Lung (tissue), 12 donors: ENCODE measurements around the gene RREB1. TPM values are rescaled to one million over a fixed set of nuclear protein-coding genes. Genes with fewer than 3 reads are reported as not detected.
A peak's percentile ranks its signal among the peaks of the same experiment; 100 is the strongest.

Experiments used
- ATAC-seq: fragments of 200-7000 bp; cut with Tn5 transposase; one replicate; pipeline ENCODE4 v1.9.1; 2020; ENCODE audit warnings: moderate number of reproducible peaks; ENCODE audit not compliant: insufficient read depth, low FRiP score
- DNase-seq, 3 donors: peaks; one replicate each; pipeline ENCODE4 v3.0.0-alpha.2; 2013 to 2017
- H3K27ac ChIP-seq, 2 donors: one replicate each; pipeline ENCODE4 v1.5.1; 2013; ENCODE audit warnings: mild to moderate bottlenecking in 2 of 2, moderate library complexity in 2 of 2, control low read depth in 1 of 2, inconsistent platforms in 1 of 2, low read depth in 1 of 2, low read length in 1 of 2
- H3K27me3 ChIP-seq, 3 donors: one replicate each; pipeline ENCODE4 v1.5.1; 2013; ENCODE audit warnings: low read length in 2 of 3; ENCODE audit not compliant: control insufficient read depth in 3 of 3, insufficient read depth in 3 of 3
- H3K36me3 ChIP-seq, 4 donors: one replicate each; pipeline ENCODE4 v1.5.1; 2013; ENCODE audit warnings: low read length in 4 of 4, mild to moderate bottlenecking in 1 of 4, moderate library complexity in 1 of 4; ENCODE audit not compliant: control insufficient read depth in 4 of 4, insufficient read depth in 4 of 4
- H3K4me1 ChIP-seq, 5 donors: one replicate each; pipeline ENCODE4 v1.5.1; 2013; ENCODE audit warnings: low read length in 5 of 5, mild to moderate bottlenecking in 2 of 5, moderate library complexity in 1 of 5; ENCODE audit not compliant: control insufficient read depth in 5 of 5, insufficient read depth in 5 of 5
- H3K4me3 ChIP-seq: one replicate; pipeline ENCODE4 v1.5.1; 2013; ENCODE audit warnings: mild to moderate bottlenecking, control low read depth, moderate library complexity
- H3K9ac ChIP-seq, 2 donors: one replicate each; pipeline ENCODE4 v1.5.1; 2013; ENCODE audit warnings: low read length in 2 of 2, control low read depth in 1 of 2; ENCODE audit not compliant: insufficient read depth in 1 of 2
- H3K9me3 ChIP-seq, 4 donors: one replicate each; pipeline ENCODE4 v1.5.1; 2013; ENCODE audit warnings: low read length in 3 of 4, mild to moderate bottlenecking in 1 of 4, moderate library complexity in 1 of 4; ENCODE audit not compliant: control insufficient read depth in 4 of 4, insufficient read depth in 3 of 4
- CTCF ChIP-seq: IDR thresholded peaks from 2 replicates; pipeline ENCODE4 v1.5.1; 2012; ENCODE audit warnings: mild to moderate bottlenecking; ENCODE audit errors: control extremely low read depth, extremely low read depth
- WGBS, 2 donors: extraction: QIAGEN DNeasy Blood & Tissue Kit; methylation state at CpG; one replicate each; pipeline ENCODE4 v1.1.7; 2013; 5-methylcytosine and 5-hydroxymethylcytosine counted together
- polyA plus RNA-seq, 2 donors: library from polyadenylated mRNA; stranded (reverse); fragments of 200-250 nt; gene quantifications; one replicate each; pipeline ENCODE4 v1.2.1, GENCODE V29; 2013
- total RNA-seq, 2 donors: library from RNA; depleted of rRNA in 1 of 2; stranded (reverse); fragments of >200 nt in 1 of 2; gene quantifications; one replicate each; pipeline ENCODE4 v1.2.1, GENCODE V29; 2014 to 2021
- donor health status: control.
- donor health status: control.
- donor health status: Bipolar disorder and iron deficiency.
- donor health status: healthy.
- donor health status: DM: yes; HTN: yes; CAD: no.

Gene RREB1
- total and polyA plus RNA-seq, 4 donors: 8.9 to 54.7 (median 31.1) TPM

DNA sequence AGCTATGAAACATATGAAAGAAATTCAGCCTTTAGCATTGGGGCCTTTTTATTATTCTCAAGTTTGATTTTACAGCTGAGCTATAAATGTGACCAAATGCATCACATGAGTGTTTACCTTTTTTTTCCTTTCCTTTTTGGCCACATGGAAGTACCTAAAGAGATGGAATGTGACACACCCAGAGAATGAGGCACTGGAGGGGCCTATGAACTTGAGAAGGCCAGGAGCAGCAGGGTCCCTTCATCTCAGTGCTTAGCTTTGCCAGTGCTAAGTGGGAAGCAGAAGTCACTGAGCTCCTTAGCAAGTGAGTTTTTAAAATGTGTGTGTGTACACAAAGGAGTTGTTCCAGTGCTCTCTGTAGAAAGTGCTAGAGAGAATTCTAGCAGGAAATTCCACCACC is 44.7 kb downstream of the RREB1 start:
- peak overlapping the region in 1 of 2 donors; percentile 72 for H3K27ac ChIP-seq
- no peaks in the 10 kb centered on the region for H3K9me3 ChIP-seq
- H3K4me3 ChIP-seq: no peak overlapping the region
- peak overlapping the region in 1 of 2 donors; percentile 0 for H3K9ac ChIP-seq
- ATAC-seq (no peak), DNase-seq (peak in 2 of 3 donors; percentile 31 to 53)
- no peak for TF ChIP-seq CTCF
- no peaks in the 10 kb centered on the region for H3K27me3 ChIP-seq
- peaks cover 8 to 44% (median 20%) of the 10 kb centered on the region in 5 donors for H3K4me1 ChIP-seq
- H3K36me3 ChIP-seq: peaks cover 0 to 1% (median 0%) of the 10 kb centered on the region in 4 donors

- ATAC-seq (no peak), DNase-seq (no peak)
- no peaks in the 10 kb centered on the region for H3K9me3 ChIP-seq
- H3K27ac ChIP-seq: peak overlapping the region in 1 of 2 donors; percentile 37
- peaks cover 0 to 1% (median 0%) of the 10 kb centered on the region in 4 donors for H3K36me3 ChIP-seq
- H3K9ac ChIP-seq: no peak overlapping the region
- H3K4me1 ChIP-seq: peaks cover 3 to 38% (median 17%) of the 10 kb centered on the region in 5 donors
- TF ChIP-seq CTCF: no peak
- WGBS, 2 donors: 57 to 72% methylated on average over 2 of the region's 2 CpGs
- H3K27me3 ChIP-seq: no peaks in the 10 kb centered on the region
- H3K4me3 ChIP-seq: no peak overlapping the region
Measured at GRCh38 chr6:7153789-7154188, 46.0 kb downstream of the RREB1 start.

DNA sequence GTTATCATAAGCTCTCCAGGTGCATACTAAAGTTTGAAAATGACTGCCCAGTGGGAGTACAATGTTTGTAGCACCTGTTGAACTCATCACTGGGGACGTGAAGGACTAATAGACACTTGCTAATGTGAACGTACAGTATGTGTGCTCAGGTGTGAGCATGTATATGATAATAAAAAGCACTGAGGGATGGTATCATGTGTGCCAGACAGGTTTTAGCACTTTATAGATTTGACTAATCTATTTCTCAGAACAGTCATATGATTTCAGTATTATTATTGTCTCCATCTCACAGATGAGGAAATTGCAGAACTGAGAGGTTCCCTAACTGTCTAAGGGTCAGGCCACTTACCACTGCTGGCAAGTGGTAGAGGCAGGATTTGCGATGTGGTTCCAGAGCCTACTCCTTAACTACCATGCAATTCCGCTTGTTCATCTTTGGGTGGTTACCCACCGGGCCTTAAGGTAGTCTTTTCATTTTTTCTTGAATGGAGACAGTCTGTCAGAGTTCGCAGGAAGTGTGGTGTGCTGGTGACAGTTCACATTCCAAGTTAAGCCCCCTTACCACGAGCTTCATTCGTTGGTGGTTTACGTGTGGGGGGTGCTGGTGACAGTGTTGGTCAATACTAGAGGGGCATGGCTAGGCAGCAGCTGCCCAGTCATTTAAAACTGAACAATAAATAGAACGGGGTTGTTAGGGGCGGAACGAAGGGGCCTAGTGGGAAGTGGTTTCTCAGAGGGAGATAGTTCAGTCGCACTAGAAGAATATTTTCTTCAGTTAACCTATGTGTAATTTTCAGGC is 46.8 kb downstream of the RREB1 start:
- TF ChIP-seq CTCF: no peak
- Histone ChIP-seq H3K9me3 (no peaks in the 10 kb centered on the region), H3K27ac (peak overlapping the region; percentile 12 to 61), H3K4me3 (no peak overlapping the region), H3K36me3 (peaks cover 0 to 1% (median 0%) of the 10 kb centered on the region in 4 donors), H3K4me1 (peaks cover 3 to 38% (median 17%) of the 10 kb centered on the region in 5 donors), H3K27me3 (no peaks in the 10 kb centered on the region), H3K9ac (no peak overlapping the region)
- WGBS, 2 donors: 35 to 66% methylated on average over 13 of the region's 13 CpGs
- DNase-seq (no peak), ATAC-seq (no peak)
